Hematopoietic multipotent progenitor cell treated with erythropoietin and hydrocortisone succinate and interleukin-3 and kit ligand, for 8 days (in vitro differentiated cells): Measurements from ENCODE around the gene PIM3.
A peak's percentile ranks its signal among the peaks of the same experiment; 100 is the strongest.

Source experiments
- DNase-seq: peaks from one replicate; pipeline ENCODE4 v3.0.0-alpha.2; 2015

PIM3 gene

DNA sequence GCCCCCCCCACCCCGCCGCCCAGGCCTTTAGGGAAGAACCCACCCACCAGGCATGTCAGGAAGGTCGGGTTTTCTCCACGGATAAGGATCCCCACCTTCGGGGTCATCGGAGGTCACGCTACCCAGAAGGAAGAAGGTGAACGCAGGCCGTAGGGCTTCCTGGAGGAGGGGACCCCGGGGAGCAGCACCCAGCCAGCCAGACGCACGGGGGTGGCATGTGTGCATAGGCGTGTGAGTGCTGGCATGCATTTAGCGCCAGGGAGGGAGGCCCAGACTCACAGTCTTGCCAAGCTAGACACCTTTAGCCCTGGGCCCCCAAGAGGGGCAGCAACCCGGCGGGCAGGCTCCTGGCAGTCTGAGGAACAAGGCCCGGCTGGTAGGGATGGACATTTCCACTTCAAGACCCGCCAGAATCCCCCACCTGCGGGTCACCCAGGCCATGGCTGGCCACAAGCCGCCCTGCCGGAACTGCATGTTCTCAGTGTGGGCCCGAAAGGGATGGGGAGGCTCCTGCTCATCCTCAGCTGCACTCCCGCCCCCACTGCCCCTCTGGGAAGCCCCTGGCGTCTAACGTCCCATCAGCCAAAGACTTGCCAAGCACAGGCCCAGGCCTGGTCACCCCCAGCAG lies 16.7 kb upstream of the PIM3 start:
- DNase-seq, result no peak

- DNase-seq, result no peak
Observed at GRCh38 chr22:49944399-49944891, 16.1 kb upstream of the PIM3 start.

GRCh38 chr22:49945042-49945794 lies 15.4 kb upstream of the PIM3 start:
- DNase-seq, result peak; percentile 36

- no peak for DNase-seq
Observed at GRCh38 chr22:49946612-49947295, 13.8 kb upstream of the PIM3 start.

DNA sequence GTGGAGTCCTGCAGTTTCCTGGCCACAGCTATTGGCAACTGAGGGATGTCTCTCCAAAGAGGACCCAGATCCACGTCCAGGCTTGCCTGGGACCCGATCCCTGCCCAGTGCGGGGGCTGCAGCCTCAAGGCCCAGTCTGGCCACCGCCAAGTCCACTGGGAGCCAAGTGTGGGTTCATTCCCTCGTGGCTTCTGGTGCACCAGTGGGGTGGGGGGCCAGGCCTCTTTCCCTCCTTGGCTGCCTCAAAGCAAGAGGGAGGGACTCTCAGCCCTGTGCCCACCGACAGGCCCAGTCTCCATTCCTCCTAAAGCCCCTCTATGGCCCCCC lies 13.3 kb upstream of the PIM3 start:
- no peak for DNase-seq

GRCh38 chr22:49948116-49948957 lies 12.2 kb upstream of the PIM3 start:
- no peak for DNase-seq

GRCh38 chr22:49948958-49949913 lies 11.3 kb upstream of the PIM3 start:
- no peak for DNase-seq

GRCh38 chr22:49949914-49950292 lies 10.7 kb upstream of the PIM3 start:
- no peak for DNase-seq

GRCh38 chr22:49950396-49950994 lies 10.1 kb upstream of the PIM3 start:
- no peak for DNase-seq

DNA sequence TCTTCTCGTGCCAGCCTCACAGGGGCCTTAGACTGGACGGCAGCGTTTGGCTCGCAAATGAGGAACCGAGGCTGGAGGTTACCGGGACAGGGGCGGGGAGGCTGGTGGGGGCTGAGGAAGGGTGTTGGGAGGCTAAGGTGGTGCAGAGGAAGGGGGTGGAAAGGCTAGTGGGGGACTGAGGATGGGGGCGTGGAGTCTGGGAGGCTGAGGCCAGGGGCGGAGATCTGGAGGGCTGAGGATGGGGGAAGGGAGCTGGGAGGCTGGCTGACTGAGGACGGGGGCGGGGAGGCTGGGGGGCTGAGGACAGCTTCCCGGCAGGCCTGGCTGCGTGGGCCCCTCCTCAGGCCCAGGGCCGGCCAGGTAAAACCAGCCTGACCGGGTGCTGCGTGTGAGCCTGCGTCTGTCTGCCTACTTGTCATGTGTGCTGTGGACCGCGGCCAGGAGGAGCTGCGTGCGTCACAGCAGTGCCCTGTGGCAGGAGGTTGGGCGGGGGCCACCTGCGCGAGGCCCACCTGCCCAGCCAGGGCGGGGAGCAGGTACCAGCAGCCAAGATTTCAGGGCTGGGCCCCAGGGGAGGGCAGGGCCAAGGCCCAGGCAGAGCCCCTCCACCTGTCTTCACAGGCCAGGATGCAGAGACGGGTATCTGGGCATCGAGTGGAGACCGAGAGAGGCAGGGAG lies 9.4 kb upstream of the PIM3 start:
- DNase-seq, result no peak

DNA sequence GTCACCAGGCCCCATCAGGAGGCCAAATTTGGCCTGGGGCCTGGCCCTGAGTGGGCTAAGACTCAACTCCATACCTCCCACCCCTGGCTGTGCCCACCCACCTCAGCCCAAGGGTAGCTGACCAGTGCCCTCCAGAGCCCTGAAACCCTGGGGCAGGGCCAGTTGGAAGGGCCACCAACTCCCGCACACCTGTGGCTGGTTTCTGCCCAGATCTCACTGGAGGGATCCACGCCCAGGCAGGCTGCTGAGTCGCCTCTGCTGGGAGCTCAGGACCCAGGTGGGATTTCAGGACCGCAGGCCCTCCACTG lies 8.9 kb upstream of the PIM3 start:
- DNase-seq, result no peak

DNA sequence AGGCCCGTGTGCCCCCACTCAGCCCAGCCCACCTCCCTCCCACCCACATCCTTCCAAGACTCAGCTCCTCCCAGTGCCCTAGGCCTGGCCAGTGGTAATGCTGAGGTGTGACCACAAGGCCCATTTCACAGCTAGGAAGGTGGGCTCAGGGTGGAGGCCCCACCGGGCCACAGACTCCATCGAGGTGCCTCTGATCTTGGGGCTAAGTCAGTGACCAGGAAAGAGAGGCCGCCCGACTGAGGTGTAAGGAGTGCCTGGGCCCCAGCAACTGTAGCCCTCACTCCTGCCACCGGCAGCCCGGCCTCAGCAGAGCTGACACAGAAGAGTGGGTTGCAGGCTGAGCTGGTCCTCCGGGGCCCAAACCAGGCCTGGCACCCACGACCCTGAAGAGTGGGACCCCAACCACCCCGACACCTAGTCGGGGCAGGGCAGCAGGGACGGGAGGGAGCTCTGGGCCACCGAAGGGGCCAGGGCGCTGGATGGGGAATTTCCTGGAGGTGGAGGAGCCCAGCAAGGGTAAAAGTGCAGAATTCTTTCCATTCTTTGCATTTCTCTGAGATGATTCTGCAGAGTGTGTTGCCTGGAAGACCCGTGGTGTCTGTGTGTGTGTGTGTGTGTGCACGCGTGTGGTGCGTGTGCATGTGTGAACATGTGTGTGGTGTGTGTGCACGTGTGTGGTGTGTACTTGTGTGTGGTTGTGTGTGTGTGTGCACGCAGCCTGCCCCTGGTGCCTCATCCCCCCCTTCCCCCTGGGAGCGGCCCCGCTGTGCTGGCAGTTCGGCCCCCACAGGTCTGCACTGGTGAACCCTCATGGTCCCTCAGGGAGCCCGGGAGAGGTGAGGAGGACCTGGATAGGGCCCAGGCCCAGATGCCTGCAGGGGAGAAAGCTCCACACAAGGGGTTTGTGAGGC lies 8.3 kb upstream of the PIM3 start:
- DNase-seq, result no peak

DNA sequence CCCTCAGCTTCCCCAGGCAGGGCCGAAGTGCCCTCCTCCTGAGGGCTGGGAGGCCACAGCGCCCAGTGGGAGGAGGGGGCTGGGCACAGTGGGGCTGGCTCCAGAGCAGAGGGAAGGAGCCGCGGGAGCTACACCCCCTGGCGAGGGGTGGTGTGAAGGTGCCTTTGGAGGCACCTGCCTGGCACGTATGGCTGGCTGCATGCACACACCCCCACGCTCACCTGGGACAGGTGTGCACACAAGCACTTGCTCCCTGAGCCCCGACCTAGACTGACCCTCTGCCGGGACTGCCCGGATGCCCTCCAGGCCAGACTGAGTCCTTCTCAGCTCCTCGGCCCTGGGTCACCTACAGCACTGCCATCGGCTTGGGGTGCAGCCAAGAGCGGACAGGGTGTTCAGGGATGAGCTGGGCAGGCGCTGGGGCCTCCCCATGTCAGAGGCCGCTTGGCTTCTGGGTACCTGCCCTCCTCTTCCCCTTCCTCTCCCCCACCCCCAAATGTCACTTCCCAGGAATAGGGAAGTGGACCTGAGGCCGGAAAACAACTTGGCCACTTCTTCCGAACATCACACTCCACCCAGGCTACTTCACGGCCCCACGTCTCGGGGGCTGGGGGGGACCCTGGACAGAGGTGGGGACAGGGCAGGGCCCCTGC lies 7.4 kb upstream of the PIM3 start:
- no peak for DNase-seq

DNA sequence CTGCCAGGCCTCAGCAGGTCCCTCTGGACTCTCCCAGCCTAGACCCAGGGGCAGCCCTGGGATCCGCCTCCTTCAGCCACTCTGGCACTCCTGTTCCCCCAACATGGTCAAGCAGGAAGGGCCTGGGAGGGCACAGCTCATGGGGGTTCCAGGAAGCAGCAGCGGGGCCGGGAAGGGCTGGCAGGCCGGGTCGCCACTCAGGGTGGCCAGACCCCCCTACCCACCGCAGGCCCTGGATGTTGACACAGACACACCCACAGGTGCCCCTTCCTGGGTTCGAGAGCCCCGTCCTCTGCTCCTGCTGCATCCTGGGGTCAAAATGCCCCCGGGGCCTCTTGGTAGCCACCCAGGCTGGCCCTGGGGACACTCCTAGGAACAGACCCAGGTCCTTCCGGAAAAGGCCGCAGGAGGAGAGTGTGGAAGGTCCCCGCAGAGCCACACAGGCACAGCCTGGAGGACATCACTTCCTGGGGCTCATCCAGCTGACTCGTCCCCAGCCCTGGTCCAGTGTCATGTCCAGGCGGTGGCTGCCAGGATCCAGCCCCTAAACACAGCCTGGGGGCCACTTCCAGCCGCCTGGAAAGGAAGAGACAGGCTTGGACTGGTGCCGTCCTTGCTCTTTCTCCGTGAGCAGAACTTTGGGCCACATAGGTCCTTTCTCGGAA lies 6.8 kb upstream of the PIM3 start:
- DNase-seq, result no peak

GRCh38 chr22:49954354-49954753 lies 6.2 kb upstream of the PIM3 start:
- DNase-seq, result no peak

DNA sequence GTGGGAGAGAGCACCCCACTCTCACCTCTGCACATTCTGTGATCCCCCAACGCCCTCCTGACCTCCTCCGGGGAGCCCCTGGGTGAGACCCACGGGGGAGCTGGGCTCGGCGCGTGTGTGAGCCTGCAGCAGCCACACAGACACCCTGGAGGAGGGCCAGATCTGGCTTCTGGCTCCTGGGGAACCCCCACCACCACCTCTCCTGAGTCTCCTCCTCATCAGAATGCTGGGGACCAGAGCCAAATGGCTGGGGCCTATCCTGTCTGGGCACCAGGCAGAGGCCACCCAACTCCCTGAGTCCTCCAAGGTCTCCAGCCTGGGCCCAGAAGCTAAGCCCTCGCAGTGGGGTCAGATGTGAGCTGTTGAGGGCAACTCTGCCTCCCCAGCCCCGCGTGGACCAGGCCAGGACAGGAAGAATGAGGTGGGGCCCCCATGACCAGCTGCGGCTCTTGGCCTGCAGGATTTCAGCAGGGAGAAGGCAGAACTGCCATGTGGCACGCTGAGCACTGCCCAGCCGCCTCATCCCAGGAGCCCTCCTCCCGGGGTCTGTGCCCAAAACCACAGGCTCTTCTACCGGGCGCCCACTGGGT lies 5.5 kb upstream of the PIM3 start:
- DNase-seq, result no peak

- no peak for DNase-seq
Observed at GRCh38 chr22:49955581-49956417, 4.8 kb upstream of the PIM3 start.

DNA sequence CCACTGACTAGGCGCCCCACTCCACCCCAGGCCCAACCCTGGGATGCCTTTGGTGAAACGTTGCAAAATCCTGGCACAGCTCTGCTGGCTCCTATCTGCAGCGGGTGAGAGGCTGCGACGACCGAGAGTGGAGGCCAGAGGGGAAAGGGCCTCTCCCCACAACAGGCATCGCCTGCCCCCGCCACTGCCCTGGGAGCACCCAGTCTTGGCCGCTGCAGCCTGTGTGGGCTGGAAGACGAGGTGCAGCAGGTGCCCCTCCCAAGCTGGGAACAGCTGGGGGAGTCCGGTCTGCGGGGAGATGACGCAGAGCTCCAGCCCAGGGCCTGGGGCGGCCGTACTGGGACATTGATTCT lies 4.2 kb upstream of the PIM3 start:
- DNase-seq, result no peak
